Spleen (tissue), 7 donors: ENCODE data around the gene SYT17.

Experiments used
- CTCF ChIP-seq, 11 experiments: fragments of 200-600 bp in 7 of 11; fragments of 450-650 bp in 4 of 11; sonication (generic) in 4 of 11; IDR thresholded peaks in 8 of 11; conservative IDR thresholded peaks in 3 of 11; 1 replicate in 7 of 11; 2 replicates in 4 of 11; pipeline versions ENCODE4 v1.4.0 to v1.8.0; 2016 to 2021; ENCODE audit warnings: antibody characterized with exemption in 11 of 11, inconsistent platforms in 4 of 11, mild to moderate bottlenecking in 1 of 11
- POLR2A ChIP-seq, 3 donors: fragments of 450-650 bp; IDR thresholded peaks; one replicate each; pipeline ENCODE4 v1.5.1; 2017; ENCODE audit warnings: antibody characterized with exemption in 3 of 3, mild to moderate bottlenecking in 1 of 3
- donor health status: DM: no; HTN: no; CAD: no; lungs with moderate emphysema.
- donor health status: DM: no; HTN: no; CAD: no.
- donor health status: DM: no; HTN: no; CAD: no.

DNA sequence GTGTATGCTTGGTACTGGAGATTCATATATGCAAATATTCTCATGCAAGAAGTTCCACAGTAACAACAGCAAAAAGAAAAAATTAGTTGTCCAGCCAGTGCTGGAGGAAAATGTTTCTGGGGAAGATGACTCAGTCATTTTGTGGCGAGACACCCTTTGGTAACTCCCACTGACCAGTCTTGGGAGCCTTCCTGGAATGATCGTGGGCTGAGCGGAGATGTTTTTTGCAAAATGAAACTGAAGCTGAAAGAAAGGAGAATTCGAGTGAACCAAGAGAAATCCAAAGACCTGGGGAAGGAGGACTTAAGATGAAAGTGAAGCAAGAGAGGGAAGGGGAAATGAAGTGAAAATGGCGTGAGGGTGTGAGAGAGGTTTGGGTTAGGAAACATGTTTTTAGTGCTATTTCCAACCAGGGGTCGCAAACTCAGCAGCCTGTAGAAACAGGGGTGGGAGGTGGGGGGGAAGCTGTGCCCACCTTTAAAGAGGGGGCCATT is 49.1 kb upstream of the SYT17 start:
- TF ChIP-seq CTCF (IDR thresholded peaks at IDR 0.05 in 8 of 11, conservative IDR thresholded peaks at IDR 0.05 in 3 of 11) (no peak), POLR2A (IDR thresholded peaks at IDR 0.05) (no peak)
